ENCODE data around the gene RTN4RL2.

The RTN4RL2 gene

DNA sequence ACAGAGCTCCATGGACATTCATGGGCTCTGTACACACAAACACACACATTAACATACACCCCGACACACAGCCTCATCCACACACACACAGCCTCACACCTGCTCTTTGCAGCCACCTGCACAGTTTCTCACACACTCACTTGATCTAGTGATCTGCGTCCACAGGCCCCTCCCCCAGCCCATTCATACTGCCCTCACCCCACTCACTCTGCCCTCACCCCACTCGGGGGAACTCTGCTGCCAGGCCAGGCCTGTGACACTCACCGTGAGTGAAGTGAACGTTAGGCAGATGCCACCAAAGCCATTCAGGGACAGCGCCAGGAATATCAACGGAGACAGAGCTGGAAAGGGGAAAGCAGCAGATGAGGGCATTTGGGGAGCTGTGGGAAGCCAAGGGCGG lies 40.2 kb downstream of the RTN4RL2 start:
- DNase-seq (ENCODE audit: low read depth in 2 of 2), result no peak

DNA sequence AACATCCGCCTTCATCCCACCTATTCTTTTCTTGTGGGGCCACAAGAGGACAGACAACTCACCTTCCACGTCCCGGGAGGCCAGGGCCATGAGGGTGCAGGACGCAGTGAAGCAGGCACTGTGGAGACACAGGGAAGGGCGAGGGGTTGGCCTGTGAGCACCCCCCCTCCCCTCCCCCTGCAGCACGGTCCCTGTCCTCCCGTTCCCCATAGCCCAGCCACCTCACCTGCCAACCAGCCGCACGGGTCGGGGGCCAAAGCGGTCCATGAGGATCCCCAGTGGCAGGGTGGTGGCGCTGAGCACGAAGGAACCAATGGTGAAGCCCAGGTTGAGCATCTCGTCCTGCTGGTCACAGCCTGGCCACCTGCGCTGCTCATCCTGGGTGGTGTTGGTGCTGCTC lies 40.6 kb downstream of the RTN4RL2 start:
- no peak for DNase-seq (ENCODE audit: low read depth in 2 of 2)

DNA sequence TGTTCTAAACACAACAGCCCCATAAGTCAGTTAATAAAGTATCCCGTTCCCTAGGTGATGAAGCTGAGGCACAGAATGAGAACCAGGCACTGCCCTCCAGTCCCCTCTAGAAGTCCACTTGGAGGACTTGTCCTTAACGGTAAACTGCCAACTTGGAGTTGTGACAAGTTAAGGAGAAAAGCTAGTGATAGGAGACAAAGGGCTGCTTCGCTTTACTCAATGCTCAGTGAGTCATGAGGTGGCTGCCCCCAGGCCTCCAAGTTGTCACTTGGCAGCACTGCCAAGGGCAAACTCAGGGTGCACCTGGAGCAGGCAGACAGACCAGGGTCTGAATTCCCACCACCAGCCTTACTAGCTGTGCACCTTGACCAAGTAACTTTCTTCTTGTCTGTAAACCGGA lies 41.6 kb downstream of the RTN4RL2 start:
- no peak for DNase-seq (ENCODE audit: low read depth in 2 of 2)

DNA sequence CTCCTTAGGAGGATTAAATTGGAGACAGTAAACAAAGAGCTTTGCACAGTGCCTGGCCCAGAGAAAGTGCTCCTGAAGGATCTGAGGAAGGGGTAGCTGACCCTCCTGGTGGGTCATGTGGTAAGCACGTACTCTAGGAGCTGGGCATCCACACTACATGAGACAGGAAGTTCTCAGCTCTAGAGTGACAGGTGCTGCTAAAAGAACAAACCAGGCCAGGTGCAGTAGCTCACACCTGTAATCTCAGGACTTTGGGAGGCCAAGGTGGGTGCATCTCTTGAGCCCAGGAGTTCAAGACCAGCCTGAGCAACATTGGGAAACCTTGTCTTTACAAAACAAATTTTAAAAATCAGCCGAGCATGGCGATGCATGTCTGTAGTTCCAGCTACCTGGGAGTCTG lies 42.0 kb downstream of the RTN4RL2 start:
- no peak for DNase-seq (ENCODE audit: low read depth in 2 of 2)

DNA sequence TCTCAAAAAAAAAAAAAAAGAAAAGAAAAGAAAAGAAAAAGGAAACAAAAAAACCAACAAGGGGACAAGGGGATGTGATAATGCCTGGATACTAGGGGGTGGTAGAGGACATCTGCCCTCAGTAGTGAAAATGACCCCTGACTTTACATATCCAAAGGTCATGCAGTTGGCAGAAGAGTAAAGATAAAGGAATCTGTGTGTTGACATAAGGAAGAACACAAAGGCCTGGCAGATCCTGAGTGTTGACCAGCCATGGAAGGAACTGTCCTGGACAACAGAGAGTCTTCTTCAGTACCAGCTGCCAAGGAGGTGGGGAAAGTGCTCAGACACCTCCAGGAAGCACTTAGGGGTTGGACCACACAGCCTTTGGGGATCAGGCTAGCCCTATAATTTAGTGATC lies 42.5 kb downstream of the RTN4RL2 start:
- DNase-seq (ENCODE audit: low read depth in 2 of 2), result no peak

DNA sequence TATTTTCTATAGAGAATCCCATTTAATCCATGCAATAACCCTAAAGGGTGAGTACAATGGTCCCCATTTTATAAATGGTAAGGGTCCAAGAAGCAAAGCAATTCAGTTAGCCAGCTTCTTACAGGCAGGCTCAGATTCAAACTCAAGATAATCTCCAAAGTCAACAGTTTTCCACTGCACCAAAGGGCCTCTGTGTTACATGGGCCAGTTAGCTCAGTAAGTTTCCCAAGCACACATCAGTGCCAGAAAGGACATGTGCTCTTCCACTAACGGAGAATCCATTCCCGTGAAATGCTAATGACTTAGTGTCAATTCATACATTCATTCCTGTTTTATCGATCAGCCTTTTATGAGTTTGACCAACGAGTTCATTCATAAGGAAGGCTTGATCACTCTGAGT lies 44.2 kb downstream of the RTN4RL2 start:
- no peak for DNase-seq (ENCODE audit: low read depth in 2 of 2)

DNA sequence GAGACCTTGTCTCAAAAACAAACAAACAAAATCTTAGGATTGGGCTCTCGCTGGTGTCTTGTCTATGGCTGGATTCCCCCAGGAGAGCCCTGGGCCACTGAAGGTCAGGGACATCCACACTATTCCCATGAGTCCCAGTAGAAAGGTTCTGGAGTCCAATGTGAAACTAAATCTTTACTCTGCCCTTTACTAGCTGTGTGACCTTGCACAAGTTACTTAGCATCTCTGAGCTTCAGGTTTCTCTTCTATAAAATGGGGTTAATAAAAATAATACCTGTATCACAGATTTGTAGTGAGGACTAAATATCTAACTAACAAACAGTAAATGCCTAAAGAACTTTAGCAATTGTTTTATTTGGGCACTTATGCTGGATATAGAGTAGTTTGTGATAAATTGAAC lies 46.2 kb downstream of the RTN4RL2 start:
- DNase-seq (ENCODE audit: low read depth in 2 of 2), result no peak

DNA sequence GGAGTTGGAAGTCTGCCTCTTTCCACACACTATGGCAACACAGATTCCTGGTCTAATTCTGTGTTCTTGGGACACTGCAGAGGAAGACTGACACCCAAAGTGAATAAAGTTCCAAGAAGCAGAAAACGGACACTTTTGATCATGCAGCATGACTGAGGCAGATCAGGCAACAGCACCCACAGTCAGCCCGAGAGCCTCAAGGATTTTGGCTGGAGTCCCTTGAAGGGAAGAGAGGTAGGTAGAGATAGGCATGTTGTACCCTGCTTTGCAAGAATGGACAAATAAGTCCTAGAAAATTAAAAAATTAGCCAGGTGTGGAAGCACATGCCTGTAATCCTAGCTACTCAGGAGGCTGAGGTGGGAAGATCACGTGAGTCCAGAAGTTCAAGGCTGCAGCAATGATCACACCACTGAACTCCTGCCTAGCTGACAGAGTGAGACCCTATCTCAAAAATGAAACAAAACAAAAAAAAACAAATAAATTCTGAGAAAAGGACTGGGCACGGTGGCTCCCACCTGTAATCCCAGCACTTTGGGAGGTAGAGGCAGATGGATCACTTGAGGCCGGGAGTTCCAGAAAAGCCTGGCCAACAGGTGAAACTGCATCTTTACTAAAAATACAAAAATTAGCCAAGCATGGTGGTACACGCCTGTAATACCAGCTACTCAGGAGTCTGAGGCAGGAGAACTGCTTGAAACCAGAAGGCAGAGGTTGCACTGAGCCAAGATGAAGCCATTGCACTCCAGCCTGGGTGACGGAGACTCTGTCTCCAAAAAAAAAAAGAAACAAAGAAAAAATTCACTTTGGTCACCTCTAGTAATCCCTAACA lies 48.2 kb downstream of the RTN4RL2 start:
- DNase-seq (ENCODE audit: low read depth in 2 of 2), result no peak

DNA sequence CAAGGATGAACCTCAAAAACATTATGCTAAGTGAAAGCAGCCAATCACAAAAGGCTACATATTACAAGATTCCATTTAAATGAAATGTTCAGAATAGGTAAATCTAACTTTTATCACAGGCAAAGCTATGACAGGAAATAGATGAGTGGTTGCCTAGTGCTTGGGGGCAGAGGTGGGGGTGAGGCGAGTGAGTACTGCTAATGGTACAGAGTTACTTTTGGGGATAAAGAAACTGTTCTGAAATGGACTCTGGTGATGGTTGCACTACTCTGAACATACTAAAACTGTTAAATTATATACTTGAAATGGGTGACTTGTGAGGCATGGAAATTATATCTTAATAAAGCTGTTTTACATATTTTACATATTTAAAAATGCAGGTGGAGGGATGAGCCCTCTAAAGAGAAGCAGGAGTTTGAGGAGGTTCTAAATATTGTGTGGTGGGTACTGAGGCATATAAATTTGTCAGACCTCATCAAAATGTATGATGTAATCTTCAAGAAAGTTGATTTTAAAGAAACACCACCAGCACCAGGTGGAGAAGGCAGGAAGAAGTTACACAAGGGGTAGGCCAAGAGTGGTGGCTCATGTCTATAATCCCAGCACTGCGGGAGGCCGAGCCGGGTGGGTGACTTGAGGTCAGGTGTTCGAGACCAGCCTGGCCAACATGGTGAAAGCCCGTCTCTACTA lies 51.6 kb downstream of the RTN4RL2 start:
- no peak for DNase-seq (ENCODE audit: low read depth in 2 of 2)

DNA sequence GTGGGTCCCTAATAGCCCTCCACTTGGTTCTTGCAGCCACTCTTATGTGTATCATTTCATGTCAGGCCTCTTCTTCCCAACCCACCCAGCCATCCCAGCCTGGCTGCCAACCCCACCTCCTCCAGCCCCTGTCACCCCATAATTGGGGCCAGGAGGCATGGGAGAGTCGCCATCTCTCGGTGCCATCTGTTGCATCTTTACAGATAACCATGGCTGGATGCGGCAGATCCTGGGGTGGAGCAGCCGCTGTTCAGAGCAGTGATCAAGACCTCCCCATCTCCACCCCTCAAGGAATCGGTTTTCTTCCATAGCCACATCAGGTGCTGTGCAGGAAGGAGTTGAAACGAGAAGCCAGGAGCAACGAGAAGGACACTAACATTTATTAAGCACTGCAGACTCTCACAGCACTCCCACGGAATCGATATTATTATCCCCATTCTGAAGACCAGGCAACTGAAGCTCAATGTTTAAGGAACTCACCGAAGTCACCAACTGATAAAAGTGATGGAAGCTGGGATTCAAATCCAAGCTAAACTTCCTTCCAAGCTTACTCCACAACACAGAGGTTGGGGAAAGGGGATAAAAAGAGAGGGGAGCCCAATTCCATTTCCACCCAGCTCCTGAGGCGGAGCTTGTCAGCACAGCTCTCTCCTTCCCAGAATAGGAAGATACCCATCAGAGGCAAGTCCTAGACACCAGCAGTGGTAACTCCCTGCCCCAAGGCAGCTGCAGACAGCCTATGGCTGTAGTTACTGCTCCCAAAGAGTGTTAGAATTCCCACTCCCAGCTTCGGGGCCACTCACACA lies 52.5 kb downstream of the RTN4RL2 start:
- DNase-seq (ENCODE audit: low read depth in 2 of 2), result no peak

DNA sequence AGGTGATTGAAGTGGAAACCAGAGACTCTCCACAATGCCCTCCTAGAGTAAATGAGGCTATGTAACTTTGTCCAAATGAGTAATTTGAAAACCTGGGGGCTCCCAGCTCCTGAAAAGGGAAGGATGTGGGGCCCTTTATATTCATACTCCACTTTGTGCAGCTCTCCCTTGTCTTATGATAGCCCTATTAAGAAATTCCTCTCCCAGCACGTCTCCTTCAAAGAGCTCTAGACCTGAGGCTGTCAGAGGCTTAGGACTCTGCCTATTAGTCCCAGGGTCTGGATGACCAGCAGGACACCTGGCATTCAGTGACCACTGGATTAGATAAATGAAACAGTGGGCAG lies 53.1 kb downstream of the RTN4RL2 start:
- DNase-seq (ENCODE audit: low read depth in 2 of 2), result no peak

DNA sequence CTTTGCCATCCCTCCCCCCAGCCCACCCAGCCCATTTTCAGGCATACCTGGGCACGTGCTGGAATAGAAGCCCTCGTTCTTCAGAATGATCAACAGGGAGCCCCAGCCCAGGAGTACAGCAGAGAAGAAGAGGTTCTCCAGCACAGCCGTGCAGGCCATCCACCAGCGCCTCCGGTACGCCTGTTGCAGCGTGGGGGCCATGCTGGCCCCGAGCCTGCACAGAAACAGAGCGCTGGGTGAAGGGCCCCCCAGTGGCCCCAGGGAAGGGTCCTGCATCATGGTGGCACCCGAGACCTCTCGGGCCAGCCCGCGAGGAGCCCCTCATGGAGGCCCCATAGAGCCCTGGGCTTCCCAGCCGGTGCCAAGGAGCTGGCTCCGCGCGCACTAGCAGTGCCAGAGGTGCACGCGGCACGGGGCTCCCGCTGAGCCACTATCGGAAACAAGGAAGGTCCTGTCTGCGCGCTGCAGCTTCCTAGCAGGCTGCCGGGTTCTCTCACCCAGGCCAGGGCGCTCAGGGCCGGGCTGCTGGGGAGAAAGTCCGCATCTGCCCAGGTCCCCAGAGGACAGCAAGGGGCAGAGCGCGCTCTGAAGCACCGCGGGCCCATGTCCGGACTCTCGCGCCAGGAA lies 53.7 kb downstream of the RTN4RL2 start:
- peak; percentile 20 to 28 for DNase-seq (ENCODE audit: low read depth in 2 of 2)

DNA sequence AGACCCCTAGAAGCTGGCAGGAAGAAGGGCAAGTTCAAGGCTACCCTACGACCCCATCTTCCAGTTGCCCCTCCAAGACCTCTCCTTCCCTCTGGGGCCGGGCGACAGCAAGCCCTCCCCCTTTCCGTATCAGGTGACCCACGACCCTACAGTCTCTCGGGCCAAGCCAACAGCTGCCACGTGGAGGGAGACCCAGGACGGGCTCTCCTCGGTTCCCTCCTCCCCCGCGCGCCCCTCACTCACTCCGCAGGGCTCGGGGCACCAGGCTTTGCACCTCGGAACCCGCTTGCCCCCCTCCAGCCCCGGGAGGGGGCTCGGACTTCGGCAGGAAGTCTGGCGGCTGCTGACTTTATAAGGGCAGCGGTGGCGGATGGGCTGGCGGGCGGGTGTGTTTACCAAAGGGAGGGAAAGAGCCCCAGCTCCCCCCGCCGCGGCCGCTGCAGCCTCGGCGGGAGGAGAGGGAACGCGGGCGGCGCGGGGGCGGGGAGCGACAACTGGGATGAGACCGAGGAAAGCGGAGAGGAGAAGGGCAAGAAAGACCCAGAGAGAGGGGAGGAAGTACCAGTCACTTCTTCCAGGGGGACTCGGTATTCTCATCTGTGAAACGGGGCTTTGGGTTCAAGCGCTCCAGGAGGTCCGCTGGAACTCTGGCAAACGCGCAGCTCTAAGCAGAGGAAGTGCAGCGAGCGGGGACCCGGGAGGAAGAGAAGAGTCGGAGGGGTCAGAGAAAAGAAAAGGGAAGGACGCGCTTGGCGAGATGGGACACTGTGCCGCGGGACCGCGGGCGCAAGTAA lies 54.4 kb downstream of the RTN4RL2 start:
- peak; percentile 43 to 45 for DNase-seq (ENCODE audit: low read depth in 2 of 2)

DNA sequence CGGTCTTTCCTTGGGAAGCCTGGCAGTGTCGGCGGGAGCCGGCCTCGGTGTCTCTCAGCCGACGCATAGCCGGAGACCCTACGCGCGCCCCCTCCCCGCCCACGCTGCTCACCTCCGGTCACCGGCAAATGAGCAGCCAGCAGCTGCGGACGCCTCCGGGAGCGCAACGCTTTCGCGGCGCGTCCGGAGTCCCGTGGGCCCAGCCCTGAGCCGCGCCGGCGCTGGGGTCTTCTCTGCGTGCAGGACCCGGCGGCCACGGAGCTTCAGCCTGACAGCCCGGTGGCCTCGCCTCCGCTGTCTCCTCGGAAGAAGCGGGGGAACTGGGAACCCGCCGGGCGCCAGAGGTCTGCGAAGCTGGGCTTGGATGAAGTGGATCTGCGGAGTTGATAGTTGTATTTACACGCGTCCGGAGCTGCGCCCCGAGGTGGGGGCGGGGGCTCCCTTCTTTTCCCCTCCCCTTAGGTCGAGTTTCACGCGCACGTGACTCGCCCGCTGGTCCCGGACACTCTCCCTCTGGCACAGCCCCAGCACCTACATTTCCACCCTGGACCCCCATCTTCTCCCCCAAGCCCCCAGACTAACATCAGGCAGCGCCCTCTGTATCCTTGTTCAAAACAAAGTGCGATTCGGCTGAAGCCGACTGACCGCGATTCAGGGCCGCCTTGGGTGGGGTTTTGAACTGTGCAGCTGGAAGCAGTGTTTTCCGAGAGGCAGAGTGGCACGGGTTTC lies 55.2 kb downstream of the RTN4RL2 start, which contains the start of gene SLC43A1:
SLC43A1 (minus strand) TSS at position 371 of the 729 bp plus-strand sequence. CDS start 1,591 bp downstream, outside the sequence.
- peak; percentile 22 to 33 for DNase-seq (ENCODE audit: low read depth in 2 of 2)

DNA sequence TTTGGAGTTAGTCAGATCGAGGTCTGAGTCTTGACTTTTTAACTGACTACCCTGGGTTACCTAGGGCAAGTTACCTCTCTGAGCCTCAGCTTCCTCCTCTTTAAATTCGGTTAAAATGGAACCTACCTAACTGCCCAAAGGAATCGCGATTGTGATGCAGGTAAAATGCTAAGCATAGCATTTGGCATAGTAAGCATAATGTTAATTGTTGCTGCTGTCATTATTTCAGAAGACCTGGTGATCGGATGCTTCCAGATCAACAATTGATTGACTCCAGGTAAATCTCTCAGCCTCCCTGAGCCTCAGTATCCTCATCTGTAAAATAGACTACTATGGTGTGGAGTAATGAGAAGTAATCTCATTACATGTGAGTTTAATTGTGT lies 55.7 kb downstream of the RTN4RL2 start:
- no peak for DNase-seq (ENCODE audit: low read depth in 2 of 2)

DNA sequence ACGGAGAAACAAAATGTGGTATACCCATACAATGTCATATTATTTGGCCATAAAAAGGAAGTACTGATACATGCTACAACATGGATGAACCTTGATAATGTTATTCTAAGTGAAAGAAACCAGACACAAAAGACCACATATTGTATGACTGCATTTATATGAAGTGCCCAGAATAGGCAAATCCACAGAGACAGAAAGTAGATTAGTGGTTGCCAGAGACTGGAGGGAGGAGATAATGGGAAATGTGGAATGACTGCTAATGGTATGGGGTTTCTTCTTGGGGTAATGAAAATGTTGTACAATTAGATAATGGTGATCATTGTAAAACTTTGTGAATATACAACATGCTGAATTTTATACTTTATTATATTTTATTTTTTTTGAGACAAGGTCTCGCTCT lies 60.8 kb downstream of the RTN4RL2 start:
- DNase-seq (ENCODE audit: low read depth in 2 of 2), result no peak

DNA sequence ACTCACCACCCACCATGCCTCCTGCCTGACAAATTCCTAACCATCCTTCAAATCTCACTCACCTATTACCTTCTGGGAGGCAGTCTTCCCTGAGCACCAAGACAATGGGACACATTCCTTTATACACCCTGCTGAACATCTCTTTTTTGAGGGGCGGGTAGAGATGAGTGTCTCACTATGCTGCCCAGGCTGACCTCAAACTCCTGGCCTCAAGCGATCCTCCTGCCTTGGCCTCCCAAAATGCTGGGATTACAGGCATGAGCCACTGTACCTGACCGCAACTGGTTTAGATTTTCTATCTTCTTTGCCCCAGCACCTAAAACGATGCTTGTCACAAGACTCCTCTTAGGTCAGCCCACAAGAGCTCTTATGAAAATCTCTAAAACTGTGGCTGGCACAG lies 63.1 kb downstream of the RTN4RL2 start:
- no peak for DNase-seq (ENCODE audit: low read depth in 2 of 2)
